Measurements from ENCODE around the gene HAUS7. TPM values are rescaled to one million over a fixed set of nuclear protein-coding genes. Genes with fewer than 3 reads are reported as not detected.

Gene HAUS7
- total RNA-seq, 2 donors from 2014 or later = 10.5 to 15.9 TPM

DNA sequence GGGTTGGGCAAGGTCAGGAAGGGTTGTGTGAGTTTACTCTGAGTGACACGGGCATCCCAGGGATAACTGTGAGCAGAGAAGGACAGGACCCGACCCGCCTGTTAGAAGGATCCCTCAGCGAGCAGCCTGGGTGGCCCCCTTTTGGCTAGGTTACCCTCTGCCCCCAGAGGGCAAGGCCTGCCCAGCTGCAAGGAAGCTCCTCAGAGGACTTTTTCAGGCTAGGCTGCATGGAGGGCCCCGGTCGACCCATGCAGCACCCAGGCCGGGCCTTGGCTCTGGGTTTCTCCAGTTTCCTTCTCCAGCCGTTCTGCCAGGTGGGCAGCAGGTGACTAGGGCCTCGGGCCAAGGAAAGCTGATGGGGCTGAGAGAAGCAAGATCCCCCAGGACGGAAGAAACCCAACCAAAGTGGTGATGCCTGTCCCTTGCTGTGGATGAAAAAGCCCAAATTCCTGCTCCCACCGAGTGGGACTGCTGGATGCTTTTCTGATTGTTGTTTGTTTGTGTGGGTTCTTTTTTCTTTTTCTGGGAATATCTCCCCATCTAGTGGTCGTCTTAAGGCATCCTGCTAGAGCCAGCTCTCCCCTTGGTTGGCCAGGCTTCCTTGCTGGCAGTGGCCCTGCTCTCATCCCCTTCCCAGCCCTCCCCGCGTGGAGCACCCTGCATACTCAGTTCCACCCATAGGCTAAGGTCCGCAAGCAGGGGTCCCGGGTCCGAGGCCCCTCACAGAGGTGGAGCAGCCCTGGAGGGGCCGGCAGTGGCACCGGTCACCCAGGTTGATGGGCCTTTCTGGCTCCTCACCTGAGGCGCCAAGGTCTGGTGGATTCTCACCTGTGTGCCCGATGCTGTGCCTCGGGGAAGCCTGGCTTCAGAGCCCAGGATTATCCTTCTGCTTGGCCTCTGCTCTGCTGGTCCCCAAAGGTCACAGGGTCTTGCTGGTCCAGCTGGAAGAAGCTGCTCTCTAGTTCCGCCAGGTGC lies 57.3 kb downstream of the HAUS7 start:
- no peaks in the 10 kb centered on the region for H3K27me3 ChIP-seq
- H3K4me1 ChIP-seq = peaks cover 0 to 7% of the 10 kb centered on the region in 2 donors
- DNase-seq (ENCODE audit: low spot score) = no peak
- TF ChIP-seq, protein P1, sequence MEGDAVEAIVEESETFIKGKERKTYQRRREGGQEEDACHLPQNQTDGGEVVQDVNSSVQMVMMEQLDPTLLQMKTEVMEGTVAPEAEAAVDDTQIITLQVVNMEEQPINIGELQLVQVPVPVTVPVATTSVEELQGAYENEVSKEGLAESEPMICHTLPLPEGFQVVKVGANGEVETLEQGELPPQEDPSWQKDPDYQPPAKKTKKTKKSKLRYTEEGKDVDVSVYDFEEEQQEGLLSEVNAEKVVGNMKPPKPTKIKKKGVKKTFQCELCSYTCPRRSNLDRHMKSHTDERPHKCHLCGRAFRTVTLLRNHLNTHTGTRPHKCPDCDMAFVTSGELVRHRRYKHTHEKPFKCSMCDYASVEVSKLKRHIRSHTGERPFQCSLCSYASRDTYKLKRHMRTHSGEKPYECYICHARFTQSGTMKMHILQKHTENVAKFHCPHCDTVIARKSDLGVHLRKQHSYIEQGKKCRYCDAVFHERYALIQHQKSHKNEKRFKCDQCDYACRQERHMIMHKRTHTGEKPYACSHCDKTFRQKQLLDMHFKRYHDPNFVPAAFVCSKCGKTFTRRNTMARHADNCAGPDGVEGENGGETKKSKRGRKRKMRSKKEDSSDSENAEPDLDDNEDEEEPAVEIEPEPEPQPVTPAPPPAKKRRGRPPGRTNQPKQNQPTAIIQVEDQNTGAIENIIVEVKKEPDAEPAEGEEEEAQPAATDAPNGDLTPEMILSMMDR (IDR thresholded peaks at IDR 0.05) = no peak
- no peak overlapping the region for H3K27ac ChIP-seq
- H3K36me3 ChIP-seq = no peaks in the 10 kb centered on the region
- no peaks in the 10 kb centered on the region for H3K9me3 ChIP-seq
- no peak overlapping the region for H3K4me3 ChIP-seq

DNA sequence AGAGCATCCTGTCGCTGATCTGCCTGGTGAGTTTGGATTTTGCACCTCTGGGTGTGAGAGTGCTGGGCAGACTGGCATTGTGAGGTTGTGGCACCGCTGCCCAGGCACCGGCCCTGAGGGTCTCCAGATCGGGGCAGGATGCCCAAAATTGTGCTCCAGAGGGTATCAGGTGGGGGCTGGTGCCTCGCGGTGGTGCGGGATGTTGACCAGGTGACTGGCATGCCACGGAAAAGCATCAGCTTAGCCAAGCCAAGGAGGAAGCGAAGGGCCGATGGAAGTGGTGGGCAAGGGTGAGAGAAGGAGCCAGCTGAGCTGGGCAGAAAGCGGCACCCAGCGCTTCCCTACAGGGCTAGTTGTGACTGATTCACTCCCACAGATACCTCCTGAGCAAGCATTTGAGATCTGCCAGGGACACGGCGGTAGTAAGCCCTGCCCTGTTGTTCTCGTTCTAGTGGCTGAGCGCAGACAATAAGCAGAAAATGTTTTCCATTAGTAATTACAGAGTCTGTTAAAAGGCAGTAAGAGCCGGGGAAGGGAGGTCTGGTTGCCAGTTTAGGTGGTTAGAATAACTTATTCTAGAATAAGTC lies 58.3 kb downstream of the HAUS7 start:
- no peak for DNase-seq (ENCODE audit: low spot score)
- Histone ChIP-seq H3K4me1 (peaks cover 0 to 7% of the 10 kb centered on the region in 2 donors), H3K9me3 (no peaks in the 10 kb centered on the region), H3K36me3 (no peaks in the 10 kb centered on the region), H3K27me3 (no peaks in the 10 kb centered on the region), H3K27ac (no peak overlapping the region), H3K4me3 (peak overlapping the region; percentile 46 to 53)
- TF ChIP-seq, protein P1 (IDR thresholded peaks at IDR 0.05) = no peak

DNA sequence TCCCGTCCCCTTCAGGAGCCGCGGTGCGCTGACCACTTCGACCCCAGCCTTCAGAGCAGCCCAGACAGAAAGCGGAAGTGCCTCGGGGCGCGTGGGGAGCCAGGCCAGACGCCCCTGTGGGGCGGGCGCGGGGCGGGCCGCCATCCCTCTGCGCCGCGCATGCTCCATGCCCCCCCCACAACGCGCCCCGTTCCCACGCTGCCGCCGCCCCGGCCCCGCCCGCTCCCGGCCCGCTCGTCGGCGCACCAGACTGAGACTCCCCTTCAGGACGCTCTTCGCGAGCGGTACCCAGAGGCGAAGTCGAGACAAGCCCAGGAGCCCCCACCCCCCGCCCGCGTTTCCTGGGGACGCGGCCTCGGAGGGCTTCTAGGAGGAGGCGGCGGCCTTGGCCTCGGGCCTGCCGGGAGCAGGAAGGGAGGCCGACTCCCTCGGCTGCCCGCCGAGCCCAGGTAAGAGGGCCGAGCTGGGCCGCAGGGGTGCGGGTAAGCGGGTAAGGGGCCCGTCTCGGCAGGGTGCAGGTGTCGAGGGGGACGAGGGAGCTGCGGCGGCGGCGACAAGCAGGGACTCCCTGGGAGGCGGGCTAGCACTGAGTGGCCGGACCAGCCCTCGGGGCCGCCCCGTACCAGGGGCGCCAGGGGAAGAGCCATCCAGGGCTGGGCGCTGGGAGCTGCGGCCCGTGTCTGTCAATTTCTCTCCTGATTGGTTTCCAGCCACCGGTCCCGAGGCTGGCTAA lies 59.0 kb downstream of the HAUS7 start, which contains the start of gene ZFP92:
TSS of gene ZFP92 (plus strand) at position 218 of the 733 bp plus-strand sequence. CDS start 6,851 bp downstream, outside the sequence.
- peak within 1 kb of the TSS; percentile 46 to 53 for H3K4me3 ChIP-seq
- DNase-seq (ENCODE audit: low spot score) = no peak
- peak within 1 kb of the TSS in 1 of 2 donors; percentile 29 for H3K27ac ChIP-seq

DNA sequence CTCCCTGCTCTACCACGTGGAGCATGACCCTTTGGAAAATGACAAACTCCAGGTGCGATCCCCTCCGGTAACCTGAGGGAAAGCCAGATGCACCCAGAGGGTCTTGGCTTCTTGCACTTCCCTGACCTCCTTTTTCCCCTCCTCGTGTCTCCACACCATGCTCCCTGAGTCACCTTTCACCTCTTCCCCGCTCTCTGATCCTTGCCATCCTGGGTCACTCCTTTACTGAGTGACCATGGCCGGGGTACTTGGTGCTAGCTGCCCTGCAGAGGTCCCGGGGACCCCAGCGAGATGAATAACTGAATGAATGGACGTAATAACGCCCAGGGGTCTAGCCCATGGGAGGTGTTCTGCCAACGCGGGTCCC lies 59.5 kb downstream of the HAUS7 start:
- TF ChIP-seq, protein P1 (IDR thresholded peaks at IDR 0.05) = no peak
- Histone ChIP-seq H3K9me3 (no peaks in the 10 kb centered on the region), H3K4me3 (peak overlapping the region in 1 of 2 donors; percentile 53), H3K4me1 (peaks cover 0 to 7% of the 10 kb centered on the region in 2 donors), H3K27me3 (no peaks in the 10 kb centered on the region), H3K36me3 (no peaks in the 10 kb centered on the region), H3K27ac (no peak overlapping the region)
- no peak for DNase-seq (ENCODE audit: low spot score)

More for the DNA sequence above, 59.0 kb downstream of the HAUS7 start, which contains the start of gene ZFP92:
- Histone ChIP-seq H3K36me3 (no peaks in the 10 kb centered on the region), H3K4me1 (peaks cover 0 to 7% of the 10 kb centered on the region in 2 donors), H3K27me3 (no peaks in the 10 kb centered on the region), H3K9me3 (no peaks in the 10 kb centered on the region)
- TF ChIP-seq, protein P1 (IDR thresholded peaks at IDR 0.05) = no peak

DNA sequence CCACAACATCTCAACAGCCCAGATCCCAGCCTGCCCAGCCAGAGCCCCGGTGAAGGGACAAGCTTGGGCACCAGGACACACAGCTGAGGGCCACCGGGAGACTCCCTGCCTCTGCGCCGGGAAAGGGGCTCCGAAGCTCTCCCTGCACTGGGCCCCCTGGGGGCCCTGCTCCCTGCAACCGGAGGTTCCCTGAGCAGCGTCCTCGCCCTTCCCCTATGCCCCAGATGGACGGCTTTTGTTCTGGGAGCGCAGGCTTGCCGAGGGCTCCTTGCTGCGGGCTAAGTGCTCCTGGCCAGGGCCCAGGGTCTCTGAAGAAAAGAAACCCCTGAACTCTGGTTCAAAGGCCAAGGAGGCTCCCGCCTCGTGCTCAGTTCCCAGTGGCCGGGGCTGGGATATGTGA lies 60.0 kb downstream of the HAUS7 start:
- H3K4me1 ChIP-seq = peaks cover 0 to 7% of the 10 kb centered on the region in 2 donors
- H3K27ac ChIP-seq = no peak overlapping the region
- no peaks in the 10 kb centered on the region for H3K36me3 ChIP-seq
- TF ChIP-seq, protein P1 (IDR thresholded peaks at IDR 0.05) = no peak
- H3K4me3 ChIP-seq = no peak overlapping the region
- H3K27me3 ChIP-seq = no peaks in the 10 kb centered on the region
- H3K9me3 ChIP-seq = no peaks in the 10 kb centered on the region
- DNase-seq (ENCODE audit: low spot score) = no peak

All from right atrium auricular region (tissue), 2 donors.